Activated naive CD8-positive, alpha-beta T cell treated with anti-CD3 and anti-CD28 coated beads, Interleukin-2, amount 50 U/mL, for 24 hours (primary cell): ENCODE data around the gene TRIM2.

Experiments used
- ATAC-seq: fragments of 150-1000 bp; cut with Tn5 transposase; one replicate; pipeline ENCODE4 v1.10.0; 2021
- DNase-seq: peaks from one replicate; pipeline ENCODE4 v3.0.0; 2021
- H3K27ac Mint-ChIP-seq: one replicate; pipeline ENCODE4 v1.8.0; 2021; ENCODE audit warnings: mild to moderate bottlenecking, mixed read lengths
- H3K27me3 Mint-ChIP-seq: one replicate; pipeline ENCODE4 v1.8.0; 2021; ENCODE audit warnings: mixed read lengths
- H3K36me3 Mint-ChIP-seq: one replicate; pipeline ENCODE4 v1.8.0; 2021; ENCODE audit warnings: low read depth, mixed read lengths
- H3K4me1 Mint-ChIP-seq: one replicate; pipeline ENCODE4 v1.8.0; 2021; ENCODE audit warnings: mixed read lengths
- H3K4me3 Mint-ChIP-seq: one replicate; pipeline ENCODE4 v1.8.0; 2021; ENCODE audit warnings: mild to moderate bottlenecking, moderate library complexity, mixed read lengths
- H3K9me3 Mint-ChIP-seq: one replicate; pipeline ENCODE4 v1.8.0; 2021; ENCODE audit warnings: mixed read lengths

TRIM2 gene

GRCh38 chr4:153322791-153323190 is 118.5 kb downstream of the TRIM2 start:
- Mint-ChIP-seq H3K36me3 (no peaks in the 10 kb centered on the region), H3K4me3 (no peak overlapping the region), H3K4me1 (no peaks in the 10 kb centered on the region), H3K27ac (no peak overlapping the region), H3K27me3 (peaks cover 2% of the 10 kb centered on the region), H3K9me3 (no peaks in the 10 kb centered on the region)
- ATAC-seq (no peak), DNase-seq (no peak)

- DNase-seq (no peak), ATAC-seq (no peak)
- Mint-ChIP-seq H3K27me3 (peaks cover 2% of the 10 kb centered on the region), H3K4me1 (no peaks in the 10 kb centered on the region), H3K27ac (no peak overlapping the region), H3K36me3 (no peaks in the 10 kb centered on the region), H3K4me3 (no peak overlapping the region), H3K9me3 (no peaks in the 10 kb centered on the region)
Observed at GRCh38 chr4:153324046-153324445, 119.8 kb downstream of the TRIM2 start.

- Mint-ChIP-seq H3K36me3 (no peaks in the 10 kb centered on the region), H3K27ac (no peak overlapping the region), H3K27me3 (peaks cover 2% of the 10 kb centered on the region), H3K4me3 (no peak overlapping the region), H3K9me3 (no peaks in the 10 kb centered on the region), H3K4me1 (no peaks in the 10 kb centered on the region)
- no peak for DNase-seq
- ATAC-seq = no peak
Observed at GRCh38 chr4:153325558-153325957, 121.3 kb downstream of the TRIM2 start.

- no peak for DNase-seq
- Mint-ChIP-seq H3K36me3 (no peaks in the 10 kb centered on the region), H3K27me3 (no peaks in the 10 kb centered on the region), H3K4me3 (no peak overlapping the region), H3K9me3 (no peaks in the 10 kb centered on the region), H3K27ac (no peak overlapping the region), H3K4me1 (no peaks in the 10 kb centered on the region)
- no peak for ATAC-seq
Observed at GRCh38 chr4:153326513-153326912, 122.3 kb downstream of the TRIM2 start.

- no peaks in the 10 kb centered on the region for H3K4me1 Mint-ChIP-seq
Observed at GRCh38 chr4:153327247-153327646, 123.0 kb downstream of the TRIM2 start.

GRCh38 chr4:153332936-153333335 is 128.7 kb downstream of the TRIM2 start:
- H3K4me1 Mint-ChIP-seq = no peaks in the 10 kb centered on the region
- H3K9me3 Mint-ChIP-seq = no peaks in the 10 kb centered on the region
- no peak overlapping the region for H3K4me3 Mint-ChIP-seq
- H3K27me3 Mint-ChIP-seq = no peaks in the 10 kb centered on the region
- ATAC-seq = no peak
- no peak for DNase-seq
- no peaks in the 10 kb centered on the region for H3K36me3 Mint-ChIP-seq
- H3K27ac Mint-ChIP-seq = no peak overlapping the region

More at GRCh38 chr4:153327247-153327646, 123.0 kb downstream of the TRIM2 start:
- Mint-ChIP-seq H3K27me3 (no peaks in the 10 kb centered on the region), H3K27ac (no peak overlapping the region), H3K9me3 (no peaks in the 10 kb centered on the region), H3K4me3 (no peak overlapping the region), H3K36me3 (no peaks in the 10 kb centered on the region)
- no peak for ATAC-seq
- no peak for DNase-seq

- no peak for DNase-seq
- Mint-ChIP-seq H3K4me3 (no peak overlapping the region), H3K36me3 (no peaks in the 10 kb centered on the region), H3K9me3 (no peaks in the 10 kb centered on the region), H3K27ac (no peak overlapping the region), H3K27me3 (no peaks in the 10 kb centered on the region), H3K4me1 (no peaks in the 10 kb centered on the region)
- ATAC-seq = no peak
Observed at GRCh38 chr4:153333874-153334273, 129.6 kb downstream of the TRIM2 start.

GRCh38 chr4:153335665-153336064 is 131.4 kb downstream of the TRIM2 start:
- Mint-ChIP-seq H3K27ac (no peak overlapping the region), H3K4me3 (no peak overlapping the region)
- no peak for DNase-seq

GRCh38 chr4:153337686-153338085 is 133.4 kb downstream of the TRIM2 start:
- DNase-seq = no peak
- no peak for ATAC-seq
- Mint-ChIP-seq H3K27me3 (peaks cover 8% of the 10 kb centered on the region), H3K4me1 (peaks cover 1% of the 10 kb centered on the region), H3K4me3 (no peak overlapping the region), H3K36me3 (no peaks in the 10 kb centered on the region), H3K9me3 (no peaks in the 10 kb centered on the region), H3K27ac (no peak overlapping the region)

More at GRCh38 chr4:153335665-153336064, 131.4 kb downstream of the TRIM2 start:
- no peak for ATAC-seq
- Mint-ChIP-seq H3K36me3 (no peaks in the 10 kb centered on the region), H3K4me1 (no peaks in the 10 kb centered on the region), H3K27me3 (peaks cover 3% of the 10 kb centered on the region), H3K9me3 (no peaks in the 10 kb centered on the region)

GRCh38 chr4:153341575-153342090 is 137.4 kb downstream of the TRIM2 start:
- no peaks in the 10 kb centered on the region for H3K9me3 Mint-ChIP-seq
- H3K27ac Mint-ChIP-seq = no peak overlapping the region
- peaks cover 12% of the 10 kb centered on the region for H3K27me3 Mint-ChIP-seq
- ATAC-seq (no peak), DNase-seq (no peak)
- H3K4me1 Mint-ChIP-seq = peaks cover 11% of the 10 kb centered on the region
- no peak overlapping the region for H3K4me3 Mint-ChIP-seq
- H3K36me3 Mint-ChIP-seq = no peaks in the 10 kb centered on the region

- ATAC-seq (no peak), DNase-seq (no peak)
- Mint-ChIP-seq H3K27ac (peak overlapping the region; percentile 3), H3K36me3 (no peaks in the 10 kb centered on the region), H3K9me3 (no peaks in the 10 kb centered on the region), H3K27me3 (peaks cover 12% of the 10 kb centered on the region), H3K4me1 (peaks cover 22% of the 10 kb centered on the region), H3K4me3 (peak overlapping the region; percentile 24)
Observed at GRCh38 chr4:153342751-153343552, 138.7 kb downstream of the TRIM2 start.

GRCh38 chr4:153344131-153345011 is 140.1 kb downstream of the TRIM2 start, which contains the start of gene MND1:
Gene MND1 (plus strand): TSS chr4:153344688. CDS start chr4:153344738, 50 bp downstream.
- Mint-ChIP-seq H3K27me3 (peaks cover 12% of the 10 kb centered on the region), H3K4me1 (peaks cover 28% of the 10 kb centered on the region), H3K27ac (peak within 1 kb of the TSS; percentile 85), H3K9me3 (no peaks in the 10 kb centered on the region), H3K36me3 (peaks cover 5% of the 10 kb centered on the region), H3K4me3 (peak within 1 kb of the TSS; percentile 92)
- DNase-seq = peak; percentile 95
- ATAC-seq = peak; percentile 94

- Mint-ChIP-seq H3K9me3 (no peaks in the 10 kb centered on the region), H3K4me1 (peaks cover 28% of the 10 kb centered on the region), H3K27me3 (peaks cover 10% of the 10 kb centered on the region), H3K27ac (peak overlapping the region; percentile 85), H3K36me3 (peaks cover 9% of the 10 kb centered on the region), H3K4me3 (peak overlapping the region; percentile 92)
- ATAC-seq = peak; percentile 35
- DNase-seq = peak; percentile 53
Observed at GRCh38 chr4:153345012-153345981, 141.1 kb downstream of the TRIM2 start.

GRCh38 chr4:153346031-153346430 is 141.8 kb downstream of the TRIM2 start:
- DNase-seq (no peak), ATAC-seq (no peak)
- Mint-ChIP-seq H3K4me1 (peaks cover 28% of the 10 kb centered on the region), H3K27ac (no peak overlapping the region), H3K36me3 (peaks cover 13% of the 10 kb centered on the region), H3K9me3 (no peaks in the 10 kb centered on the region), H3K4me3 (peak overlapping the region; percentile 92), H3K27me3 (peaks cover 9% of the 10 kb centered on the region)
